Lower leg skin (tissue), 3 donors: ENCODE measurements around the gene OBP2A.

Experiments
- CTCF ChIP-seq, 3 donors: fragments of 450-650 bp; IDR thresholded peaks; one replicate each; pipeline ENCODE4 v1.5.1; 2016; ENCODE audit warnings: antibody characterized with exemption in 3 of 3, mild to moderate bottlenecking in 3 of 3, moderate library complexity in 2 of 3
- POLR2A ChIP-seq, 2 donors: fragments of 450-650 bp; IDR thresholded peaks; one replicate each; pipeline ENCODE4 v1.6.1; 2016 to 2017; ENCODE audit warnings: antibody characterized with exemption in 2 of 2, mild to moderate bottlenecking in 1 of 2, moderate library complexity in 1 of 2

DNA sequence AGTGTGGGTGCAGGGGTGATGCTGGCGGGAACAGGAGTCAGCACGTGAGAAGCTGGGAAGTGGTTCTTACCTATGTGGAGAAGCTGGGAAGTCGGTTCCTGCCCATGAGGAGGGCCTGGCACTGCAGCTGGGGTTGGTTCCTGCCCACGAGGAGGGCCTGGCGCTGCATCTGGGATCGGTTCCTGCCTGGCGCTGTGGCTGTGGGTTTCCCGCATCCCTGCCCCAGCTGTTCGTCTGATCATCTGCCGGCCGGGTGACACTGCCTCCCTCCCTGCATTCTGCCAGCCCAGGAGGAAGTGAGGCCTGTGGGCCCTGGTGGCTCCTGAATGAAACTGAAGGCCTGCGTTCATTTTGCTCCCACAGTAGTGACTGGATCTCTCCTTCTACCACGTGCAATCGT lies 5.1 kb downstream of the OBP2A start:
- TF ChIP-seq CTCF (IDR thresholded peaks at IDR 0.05) (no peak), POLR2A (IDR thresholded peaks at IDR 0.05) (no peak)
